Activated naive CD4-positive, alpha-beta T cell treated with Interleukin-2 at 50 U/mL for 16 hours (primary cell): ENCODE measurements around the gene COL19A1.

ENCODE experiments used
- DNase-seq: peaks from one replicate; pipeline ENCODE4 v3.0.0-alpha.2; 2020

The COL19A1 gene

GRCh38 chr6:70180183-70180900 is 314.0 kb downstream of the COL19A1 start:
- no peak for DNase-seq

DNA sequence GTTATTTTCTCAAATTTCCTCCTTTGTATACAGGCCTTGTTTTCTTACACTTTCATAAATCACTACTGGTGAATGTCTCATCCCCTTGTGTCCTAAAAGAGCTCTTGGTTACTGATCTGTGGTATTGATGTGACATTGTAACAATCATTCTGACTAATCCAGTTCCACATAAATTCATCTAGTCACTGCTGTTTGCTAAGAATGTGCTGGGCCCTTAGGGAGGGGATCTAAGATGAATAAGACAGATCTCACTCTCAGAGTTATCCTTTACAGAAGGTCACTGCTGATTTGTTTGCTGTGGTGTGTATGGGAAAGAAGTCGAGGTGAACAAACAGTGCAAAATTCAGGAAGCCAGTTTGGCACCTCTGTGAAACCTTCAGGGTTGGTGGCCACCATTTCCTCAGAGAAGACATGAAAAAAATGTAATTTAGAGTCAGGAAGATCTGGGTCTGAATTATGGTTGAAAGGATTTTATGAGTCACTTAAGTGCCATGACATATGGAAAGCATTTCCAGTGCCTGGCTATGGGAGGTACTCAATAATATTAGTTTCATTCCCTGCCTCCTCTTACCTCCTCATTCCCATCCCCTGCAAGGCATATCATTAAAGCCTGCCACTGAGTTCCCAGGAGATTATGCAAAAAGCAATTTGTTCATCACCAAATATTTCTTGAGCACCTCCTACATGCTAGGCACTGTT is 314.7 kb downstream of the COL19A1 start:
- DNase-seq = no peak

- no peak for DNase-seq
Measured at GRCh38 chr6:70183538-70183937, 317.2 kb downstream of the COL19A1 start.

DNA sequence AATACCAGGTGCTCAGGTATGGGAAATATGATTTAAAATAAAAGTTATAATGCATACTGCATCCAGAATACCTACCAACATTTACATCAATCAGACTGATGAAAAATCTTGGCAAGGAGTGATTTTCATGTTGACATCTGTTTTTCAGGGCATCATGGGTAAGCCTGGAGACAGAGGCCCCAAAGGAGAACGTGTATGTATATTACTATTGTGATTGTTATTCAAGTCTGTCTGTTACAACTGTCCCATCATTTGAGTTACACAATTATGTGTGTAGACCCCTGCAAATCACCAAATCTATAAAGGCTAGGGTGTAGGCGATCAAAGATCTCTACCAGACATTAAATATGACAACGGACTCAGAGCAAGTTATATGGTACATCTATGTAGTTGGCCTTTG is 318.4 kb downstream of the COL19A1 start:
- DNase-seq = no peak

DNA sequence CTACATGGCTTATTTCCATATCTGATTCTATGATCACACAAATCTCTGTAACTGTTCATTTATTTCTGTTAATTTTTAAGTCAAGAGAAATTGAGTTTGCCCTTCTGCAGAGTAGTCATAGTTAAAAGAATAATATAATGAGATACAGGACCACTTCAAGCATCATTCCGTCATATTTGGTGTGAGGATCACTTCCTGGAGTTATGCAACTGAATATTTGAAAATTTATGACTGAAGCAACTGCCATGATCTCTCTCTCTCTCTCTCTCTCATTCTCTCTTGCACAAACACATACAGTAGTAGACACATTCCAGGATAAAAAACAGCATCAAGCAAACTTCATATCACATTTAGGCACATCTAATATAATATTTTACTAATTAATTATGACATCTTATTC is 320.1 kb downstream of the COL19A1 start:
- no peak for DNase-seq

DNA sequence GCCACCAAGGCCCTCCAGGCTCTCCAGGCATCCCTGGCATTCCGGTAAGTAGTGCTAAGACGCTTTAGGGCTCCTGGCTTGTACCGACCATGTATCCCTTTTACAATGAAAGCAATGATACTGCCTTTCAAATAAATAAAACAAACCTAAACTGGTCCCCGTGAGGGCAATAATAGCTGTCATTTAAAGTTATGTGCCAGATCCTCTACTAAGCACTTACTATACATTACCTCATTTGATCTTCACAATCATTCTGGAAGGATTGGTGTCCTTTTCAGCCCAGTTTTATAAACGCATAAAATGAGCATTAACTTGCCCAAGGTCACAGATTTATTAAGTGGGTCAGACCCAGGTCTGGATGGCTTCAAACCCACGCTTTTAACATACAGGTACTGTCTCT is 321.8 kb downstream of the COL19A1 start:
- no peak for DNase-seq

DNA sequence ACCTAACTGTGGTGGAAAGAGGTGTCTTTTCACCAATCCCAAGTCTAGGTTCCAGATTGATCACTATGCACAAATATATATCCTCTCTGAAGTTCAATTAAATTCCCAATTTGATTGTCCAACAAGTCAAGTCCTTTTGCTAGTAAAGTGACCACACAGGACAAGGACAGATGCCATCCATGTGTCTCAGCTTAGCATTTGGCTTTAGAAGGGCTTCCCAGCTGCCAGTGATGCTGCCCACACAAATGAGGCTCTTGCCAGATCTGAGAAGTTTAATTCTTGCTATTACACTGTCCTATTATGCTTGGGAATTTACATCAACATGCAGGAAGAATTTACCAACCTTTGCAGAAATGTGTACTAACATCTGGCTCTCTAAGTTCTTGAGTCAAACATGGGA is 328.1 kb downstream of the COL19A1 start:
- no peak for DNase-seq

- DNase-seq = no peak
Measured at GRCh38 chr6:70196531-70196930, 330.2 kb downstream of the COL19A1 start.

- DNase-seq = no peak
Measured at GRCh38 chr6:70198785-70199184, 332.4 kb downstream of the COL19A1 start.

- DNase-seq = no peak
Measured at GRCh38 chr6:70208235-70208790, 342.0 kb downstream of the COL19A1 start.

DNA sequence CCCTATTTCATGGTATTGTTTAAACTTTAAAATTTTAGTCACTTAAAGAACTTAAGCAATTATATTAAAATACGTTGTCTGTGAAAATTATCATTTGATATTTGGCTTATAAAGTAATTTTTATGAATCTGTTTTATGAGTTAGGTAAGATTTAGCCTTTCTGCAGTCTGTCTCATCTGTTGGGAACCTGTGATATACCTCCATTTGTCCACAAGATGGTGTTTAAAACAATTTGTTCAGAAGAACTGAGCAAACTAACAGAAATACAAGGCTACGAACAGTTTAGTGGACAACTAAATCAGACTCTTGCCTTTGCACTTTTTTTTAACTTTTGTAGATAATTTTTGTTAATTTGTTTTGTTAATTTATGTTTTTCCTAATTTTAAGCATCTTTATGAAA is 344.1 kb downstream of the COL19A1 start:
- no peak for DNase-seq

- DNase-seq = no peak
Measured at GRCh38 chr6:70215460-70216108, 349.2 kb downstream of the COL19A1 start.

- no peak for DNase-seq
Measured at GRCh38 chr6:70216767-70217166, 350.4 kb downstream of the COL19A1 start.

- DNase-seq = no peak
Measured at GRCh38 chr6:70219943-70220613, 353.7 kb downstream of the COL19A1 start.

DNA sequence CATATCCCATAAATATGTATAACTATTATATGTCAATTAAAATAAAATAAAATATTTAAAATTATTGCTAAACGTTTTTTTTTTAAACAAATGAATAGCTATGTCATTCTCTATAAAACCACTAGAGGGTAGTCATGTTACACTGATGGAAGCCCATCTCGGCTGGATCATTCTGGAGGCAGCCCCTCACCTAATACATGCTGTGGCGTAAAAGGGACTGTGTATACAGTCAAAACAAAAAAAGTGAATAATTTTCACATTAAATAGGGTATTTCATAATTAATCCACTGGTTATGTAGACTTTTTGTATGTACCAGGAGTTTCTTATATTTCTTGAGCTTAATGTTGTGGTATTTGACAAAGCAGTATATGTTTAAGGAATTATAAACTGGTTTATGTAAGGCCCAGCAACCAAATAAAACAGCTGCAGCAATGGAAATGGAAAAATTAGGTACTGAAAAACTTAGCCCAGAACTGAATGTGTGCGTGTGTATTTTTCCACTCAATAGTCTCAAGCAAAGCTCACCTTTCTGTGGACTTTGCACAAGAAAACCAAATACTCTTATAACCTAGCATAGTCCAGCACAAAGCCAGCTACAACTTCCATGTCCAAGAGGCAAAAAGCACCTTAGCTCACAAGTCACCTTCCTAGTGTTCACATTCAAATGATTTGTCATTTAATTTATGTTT is 354.8 kb downstream of the COL19A1 start:
- DNase-seq = no peak

- no peak for DNase-seq
Measured at GRCh38 chr6:70221715-70222438, 355.5 kb downstream of the COL19A1 start.

GRCh38 chr6:70222439-70222749 is 356.0 kb downstream of the COL19A1 start:
- DNase-seq = no peak

DNA sequence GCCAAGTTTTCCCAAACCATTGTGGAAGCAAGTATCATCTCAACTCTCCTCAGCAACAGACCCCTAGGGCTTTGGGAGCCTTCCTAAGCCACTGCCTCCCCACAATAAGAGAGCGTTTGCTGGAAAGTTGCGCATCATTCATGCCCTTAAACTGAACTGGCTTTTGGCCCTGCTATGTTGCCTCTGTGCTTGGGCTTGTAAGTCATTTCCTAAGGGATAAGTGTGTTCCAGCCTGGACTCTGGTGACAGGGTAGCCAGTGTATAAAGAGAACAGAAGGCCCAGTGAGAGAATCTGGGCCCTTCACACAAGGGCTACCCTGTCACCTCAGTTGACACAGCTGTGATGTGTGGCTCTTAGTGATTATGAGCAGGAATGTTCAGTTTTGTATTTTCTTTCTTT is 358.7 kb downstream of the COL19A1 start:
- DNase-seq = no peak

DNA sequence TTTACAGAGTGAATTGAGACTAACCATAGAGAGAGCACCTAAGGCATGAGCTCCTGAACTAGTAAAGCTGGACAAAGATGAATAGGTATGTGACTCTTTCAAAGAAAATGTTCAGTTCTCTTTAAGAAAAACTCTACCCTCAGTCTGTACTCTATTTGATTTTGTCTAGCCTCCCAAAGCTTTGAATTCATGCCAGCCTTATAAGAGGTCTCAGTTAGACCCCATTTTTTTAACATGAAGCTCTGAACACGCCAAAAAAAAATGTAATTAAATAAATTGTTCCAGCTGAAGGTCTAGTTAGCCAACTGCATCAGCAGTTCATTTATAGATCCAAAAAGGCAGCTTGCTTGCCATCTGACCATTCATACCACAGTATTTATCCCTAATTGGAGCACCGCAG is 365.0 kb downstream of the COL19A1 start:
- DNase-seq = no peak

DNA sequence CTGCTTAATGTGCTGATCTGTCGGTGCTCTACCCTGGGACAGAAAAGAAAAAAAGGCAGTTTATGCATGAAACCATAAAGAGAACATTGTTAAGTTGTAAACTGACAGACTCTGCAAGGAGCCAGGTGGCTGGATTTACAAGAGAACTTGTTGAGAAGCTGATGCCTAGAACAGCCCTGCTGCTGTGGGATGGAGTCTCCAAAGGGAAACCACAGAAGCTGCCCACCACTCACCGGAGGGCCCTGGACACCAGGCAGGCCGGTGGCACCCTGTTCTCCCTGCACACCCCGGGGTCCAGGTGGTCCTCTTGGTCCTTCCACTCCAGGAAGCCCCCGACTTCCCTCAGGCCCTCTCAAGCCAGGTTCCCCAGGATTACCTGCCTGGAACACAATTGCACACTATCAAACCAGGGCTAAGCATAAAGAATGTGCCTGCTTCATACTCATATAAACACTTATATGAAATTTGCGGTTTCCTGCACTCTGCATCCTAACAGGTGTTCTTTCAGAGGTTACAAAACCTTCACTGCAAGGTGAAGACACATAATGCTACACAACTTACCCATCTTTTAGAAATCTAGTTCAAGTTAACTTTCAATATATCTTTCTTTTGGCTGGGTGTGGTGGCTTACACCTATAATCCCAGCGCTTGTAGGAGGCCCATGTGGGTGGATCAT is 368.3 kb downstream of the COL19A1 start:
- DNase-seq = no peak

DNA sequence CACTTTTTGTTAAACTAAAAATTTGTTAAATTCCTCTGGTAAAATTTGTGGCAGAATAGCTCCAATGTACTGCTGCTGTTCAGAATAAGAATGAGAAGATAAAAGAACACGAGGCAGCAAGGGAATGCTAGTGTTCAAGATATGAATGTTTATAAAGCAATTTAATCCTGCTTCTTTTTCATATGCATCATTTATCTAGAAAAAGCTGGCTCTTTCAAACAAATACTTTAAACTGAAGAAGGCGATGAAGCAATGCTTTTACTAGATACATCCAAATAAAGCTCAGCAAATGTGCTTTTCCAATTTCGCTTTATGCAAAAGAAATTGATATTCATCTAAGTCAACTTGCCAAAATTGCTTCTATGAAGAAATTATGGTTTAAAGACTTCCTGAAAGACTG is 370.0 kb downstream of the COL19A1 start:
- no peak for DNase-seq

DNA sequence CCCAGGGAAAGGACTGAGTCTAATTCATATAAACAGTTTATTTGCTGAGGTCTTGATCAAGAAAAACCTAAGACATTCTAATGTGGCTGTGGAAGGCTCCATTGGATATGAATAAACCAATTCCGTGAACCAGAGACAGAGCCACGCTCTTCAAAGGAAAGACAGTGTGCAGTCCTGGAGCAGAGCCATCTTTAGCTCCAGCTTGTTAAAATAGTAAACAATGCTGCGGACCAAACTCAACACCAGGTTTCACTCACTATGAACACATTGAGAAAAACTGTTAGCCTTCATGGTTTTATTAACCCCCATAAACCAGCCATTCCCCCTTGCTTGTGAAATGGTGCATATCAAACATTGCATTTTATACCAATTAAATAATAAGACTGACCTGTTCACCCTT is 374.7 kb downstream of the COL19A1 start:
- DNase-seq = no peak
